ENCODE results near the gene FLCN. TPM values are rescaled to one million over a fixed set of nuclear protein-coding genes. Genes with fewer than 3 reads are reported as not detected.

FLCN gene
- total and polyA plus RNA-seq, 2 experiments from 2014 or later, result 12.1 to 36.6 TPM

- Mint-ChIP-seq H3K4me3 (no peak overlapping the region), H3K9me3 (no peaks in the 10 kb centered on the region), H3K36me3 (ENCODE audit: low read depth) (peaks cover 83% of the 10 kb centered on the region), H3K4me1 (no peaks in the 10 kb centered on the region), H3K27me3 (ENCODE audit: insufficient read depth, low read depth, poor library complexity) (peaks cover 4% of the 10 kb centered on the region), H3K27ac (no peak overlapping the region)
- Histone ChIP-seq H4K20me1 (replicated peaks; ENCODE audit: insufficient read depth) (peaks cover 6% of the 10 kb centered on the region; the same call in 1 of the 2 replicates), H3K36me3 (ENCODE audit: insufficient read depth) (peaks cover 36% of the 10 kb centered on the region), H3K4me3 (no peak overlapping the region), H3K27me3 (ENCODE audit: insufficient read depth) (no peaks in the 10 kb centered on the region), H3K9me2 (ENCODE audit: insufficient read depth) (no peaks in the 10 kb centered on the region), H3F3A (replicated peaks; ENCODE audit: low read depth) (no peaks in the 10 kb centered on the region), H3K27ac (ENCODE audit: low read depth) (no peak overlapping the region), H3K4me1 (ENCODE audit: insufficient read depth) (no peaks in the 10 kb centered on the region), H2AFZ (no peak overlapping the region), H3K4me2 (no peak overlapping the region), H3K79me2 (replicated peaks; ENCODE audit: insufficient read depth) (0 out of 2 replicates have a peak, but pooled peaks cover 3% of the 10 kb centered on the region)
- no peak for DNase-seq (ENCODE audit: low spot score)
- no peak for TF ChIP-seq ZNF114 (CRISPR knock-in tag; IDR thresholded peaks at IDR 0.05)
- TF ChIP-seq EZH2phosphoT487 (IDR thresholded peaks at IDR 0.05; ENCODE audit: unreplicated experiment), result no peak
- no peak for TF ChIP-seq ZNF462 (CRISPR knock-in tag; IDR thresholded peaks at IDR 0.05)
- ATAC-seq, result no peak
Measured at GRCh38 chr17:17253406-17253805, 16.4 kb upstream of the FLCN start.

- Histone ChIP-seq H4K20me1 (replicated peaks; ENCODE audit: insufficient read depth) (peaks cover 6% of the 10 kb centered on the region; the same call in 1 of the 2 replicates), H3K27ac (ENCODE audit: low read depth) (no peak overlapping the region), H3K27me3 (ENCODE audit: insufficient read depth) (no peaks in the 10 kb centered on the region), H3K4me3 (no peak overlapping the region), H3K4me2 (no peak overlapping the region), H3K9me2 (ENCODE audit: insufficient read depth) (no peaks in the 10 kb centered on the region), H3K36me3 (ENCODE audit: insufficient read depth) (peaks cover 44% of the 10 kb centered on the region), H2AFZ (no peak overlapping the region), H3F3A (replicated peaks; ENCODE audit: low read depth) (no peaks in the 10 kb centered on the region), H3K79me2 (replicated peaks; ENCODE audit: insufficient read depth) (0 out of 2 replicates have a peak, but pooled peaks cover 3% of the 10 kb centered on the region), H3K4me1 (ENCODE audit: insufficient read depth) (no peaks in the 10 kb centered on the region)
- no peak overlapping the region for H3K27ac Mint-ChIP-seq
- TF ChIP-seq POLR2AphosphoS5 (IDR thresholded peaks at IDR 0.05; ENCODE audit: low read depth), result no peak
- TF ChIP-seq EZH2phosphoT487 (IDR thresholded peaks at IDR 0.05; ENCODE audit: unreplicated experiment), result no peak
- no peak for TF ChIP-seq ZNF331 (CRISPR knock-in tag; IDR thresholded peaks at IDR 0.05; ENCODE audit: low read depth)
- TF ChIP-seq, protein P1, sequence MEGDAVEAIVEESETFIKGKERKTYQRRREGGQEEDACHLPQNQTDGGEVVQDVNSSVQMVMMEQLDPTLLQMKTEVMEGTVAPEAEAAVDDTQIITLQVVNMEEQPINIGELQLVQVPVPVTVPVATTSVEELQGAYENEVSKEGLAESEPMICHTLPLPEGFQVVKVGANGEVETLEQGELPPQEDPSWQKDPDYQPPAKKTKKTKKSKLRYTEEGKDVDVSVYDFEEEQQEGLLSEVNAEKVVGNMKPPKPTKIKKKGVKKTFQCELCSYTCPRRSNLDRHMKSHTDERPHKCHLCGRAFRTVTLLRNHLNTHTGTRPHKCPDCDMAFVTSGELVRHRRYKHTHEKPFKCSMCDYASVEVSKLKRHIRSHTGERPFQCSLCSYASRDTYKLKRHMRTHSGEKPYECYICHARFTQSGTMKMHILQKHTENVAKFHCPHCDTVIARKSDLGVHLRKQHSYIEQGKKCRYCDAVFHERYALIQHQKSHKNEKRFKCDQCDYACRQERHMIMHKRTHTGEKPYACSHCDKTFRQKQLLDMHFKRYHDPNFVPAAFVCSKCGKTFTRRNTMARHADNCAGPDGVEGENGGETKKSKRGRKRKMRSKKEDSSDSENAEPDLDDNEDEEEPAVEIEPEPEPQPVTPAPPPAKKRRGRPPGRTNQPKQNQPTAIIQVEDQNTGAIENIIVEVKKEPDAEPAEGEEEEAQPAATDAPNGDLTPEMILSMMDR (conservative IDR thresholded peaks at IDR 0.05; ENCODE audit: low read depth in 2 of 2), result no peak
- TF ChIP-seq JUNB (IDR thresholded peaks at IDR 0.05; ENCODE audit: unreplicated experiment), result no peak
- no peak for TF ChIP-seq CREB1 (CRISPR knock-in tag; IDR thresholded peaks at IDR 0.05; ENCODE audit: low read depth)
- DNase-seq (ENCODE audit: low spot score), result no peak
- ATAC-seq, result no peak
- H3K36me3 Mint-ChIP-seq (ENCODE audit: low read depth), result peaks cover 82% of the 10 kb centered on the region
- H3K4me3 Mint-ChIP-seq, result no peak overlapping the region
- H3K27me3 Mint-ChIP-seq (ENCODE audit: insufficient read depth, low read depth, poor library complexity), result peaks cover 4% of the 10 kb centered on the region
- H3K9me3 Mint-ChIP-seq, result no peaks in the 10 kb centered on the region
- no peaks in the 10 kb centered on the region for H3K4me1 Mint-ChIP-seq
Measured at GRCh38 chr17:17252149-17252661, 15.2 kb upstream of the FLCN start.

Data from GM23338 (cell line).